ENCODE data around the gene FYCO1. TPM values are rescaled to one million over a fixed set of nuclear protein-coding genes. Genes with fewer than 3 reads are reported as not detected.

Gene FYCO1
- total and polyA plus RNA-seq, 12 donors: 8.8 to 216 (median 143) TPM

DNA sequence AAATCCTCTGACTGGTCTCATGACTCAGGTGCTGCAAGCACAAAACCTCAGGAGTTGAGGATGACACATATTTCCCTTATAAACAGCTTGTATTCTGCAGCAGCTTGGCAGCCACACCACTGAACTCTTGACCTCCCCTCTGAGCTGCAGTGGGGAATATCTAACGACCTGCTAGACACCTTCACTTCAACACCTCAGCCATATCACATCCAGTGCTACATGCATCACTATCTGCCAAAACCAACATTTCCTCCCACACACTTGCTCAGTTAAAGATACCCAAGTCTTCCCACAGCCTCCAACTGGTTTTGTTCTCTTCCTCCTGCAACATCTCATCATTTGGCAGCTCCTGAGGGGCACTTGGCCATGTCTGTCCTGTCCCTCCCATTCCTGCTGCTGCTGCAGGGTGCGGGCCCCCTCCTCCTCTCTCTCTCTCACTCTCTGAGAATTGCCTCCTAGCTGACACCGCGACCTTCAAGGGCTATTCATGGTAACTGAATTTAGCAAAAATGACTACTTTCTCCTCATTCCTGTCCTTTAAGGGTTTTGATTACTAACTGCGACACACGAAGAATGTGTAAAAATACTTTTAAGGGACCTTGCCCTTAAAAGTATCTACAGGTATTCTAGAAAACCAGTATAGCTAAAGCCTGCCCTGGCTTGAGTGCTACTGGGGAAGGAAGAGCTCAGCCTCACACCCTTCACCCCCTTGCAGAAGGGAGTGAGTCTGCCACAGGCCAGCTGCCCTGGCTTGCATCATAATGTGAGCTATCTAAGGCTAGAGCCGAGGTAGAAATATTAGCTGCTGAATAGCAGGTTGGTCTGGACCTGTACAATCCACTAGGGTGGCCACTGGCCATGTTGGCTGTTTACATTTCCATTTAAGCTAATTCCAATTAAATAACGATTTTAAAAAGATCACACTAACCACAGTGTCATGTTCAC is 114.3 kb downstream of the FYCO1 start:
- H3K27ac ChIP-seq: no peak overlapping the region
- no peaks in the 10 kb centered on the region for H3K36me3 ChIP-seq
- no peaks in the 10 kb centered on the region for H3K9me3 ChIP-seq
- ATAC-seq (peak in 6 of 8 donors; percentile 46 to 75 (median 56)), DNase-seq (no peak)
- no peak for TF ChIP-seq CTCF (IDR thresholded peaks at IDR 0.05)
- H3K27me3 ChIP-seq: peaks cover 0 to 11% (median 0%) of the 10 kb centered on the region in 7 donors
- no peak overlapping the region for H3K4me3 ChIP-seq
- WGBS, 2 donors: 32 to 37% methylated on average over 8 of the region's 8 CpGs
- H3K4me1 ChIP-seq: peaks cover 0 to 14% (median 8%) of the 10 kb centered on the region in 9 donors
- intact Hi-C loops (cut with DNase I): no loop called here

GRCh38 chr3:45880725-45881077 is 114.9 kb downstream of the FYCO1 start:
- no peak overlapping the region for H3K4me3 ChIP-seq
- H3K27ac ChIP-seq: no peak overlapping the region
- H3K36me3 ChIP-seq: no peaks in the 10 kb centered on the region
- intact Hi-C loops (cut with DNase I): no loop called here
- peaks cover 0 to 14% (median 8%) of the 10 kb centered on the region in 9 donors for H3K4me1 ChIP-seq
- 49 to 56% methylated on average over 3 of the region's 3 CpGs for WGBS, 2 donors
- H3K27me3 ChIP-seq: peaks cover 0 to 11% (median 0%) of the 10 kb centered on the region in 7 donors
- ATAC-seq (no peak), DNase-seq (no peak)
- TF ChIP-seq CTCF (IDR thresholded peaks at IDR 0.05): no peak
- H3K9me3 ChIP-seq: no peaks in the 10 kb centered on the region

GRCh38 chr3:45878124-45878523 is 117.5 kb downstream of the FYCO1 start:
- peaks cover 0 to 7% (median 0%) of the 10 kb centered on the region in 7 donors for H3K27me3 ChIP-seq
- H3K4me3 ChIP-seq: no peak overlapping the region
- ATAC-seq: no peak
- no peaks in the 10 kb centered on the region for H3K36me3 ChIP-seq
- H3K9me3 ChIP-seq: peaks cover 0 to 2% (median 0%) of the 10 kb centered on the region in 11 donors
- DNase-seq: no peak
- intact Hi-C loops (cut with DNase I): no loop called here
- H3K27ac ChIP-seq: no peak overlapping the region
- peaks cover 0 to 14% (median 8%) of the 10 kb centered on the region in 9 donors for H3K4me1 ChIP-seq
- WGBS, 2 donors: 91% methylated on average over 2 of the region's 2 CpGs
- TF ChIP-seq CTCF (IDR thresholded peaks at IDR 0.05): no peak

GRCh38 chr3:45874677-45875346 is 120.8 kb downstream of the FYCO1 start:
- Histone ChIP-seq H3K36me3 (no peaks in the 10 kb centered on the region), H3K4me3 (no peak overlapping the region), H3K27me3 (peaks cover 0 to 3% (median 0%) of the 10 kb centered on the region in 7 donors), H3K9me3 (peaks cover 0 to 2% (median 0%) of the 10 kb centered on the region in 11 donors), H3K27ac (no peak overlapping the region), H3K4me1 (no peaks in the 10 kb centered on the region)
- no peak for TF ChIP-seq CTCF (IDR thresholded peaks at IDR 0.05)
- no peak for DNase-seq
- WGBS, 2 donors: 76 to 86% methylated on average over 5 of the region's 5 CpGs
- ATAC-seq: no peak
- intact Hi-C loops (cut with DNase I): no loop called here
